IPS DF 4.7 (cell line): ENCODE measurements around the gene TOP3A.
"Not testable (repeated sequence)": the region's sequence is repeated elsewhere in the genome, so short reads cannot be mapped to it uniquely, and the experiment has no call there.

Experiments
- DNase-seq: peaks from one replicate; pipeline ENCODE4 v3.0.0-alpha.2; 2013; ENCODE audit warnings: low spot score; ENCODE audit errors: extremely low read depth

The TOP3A gene

DNA sequence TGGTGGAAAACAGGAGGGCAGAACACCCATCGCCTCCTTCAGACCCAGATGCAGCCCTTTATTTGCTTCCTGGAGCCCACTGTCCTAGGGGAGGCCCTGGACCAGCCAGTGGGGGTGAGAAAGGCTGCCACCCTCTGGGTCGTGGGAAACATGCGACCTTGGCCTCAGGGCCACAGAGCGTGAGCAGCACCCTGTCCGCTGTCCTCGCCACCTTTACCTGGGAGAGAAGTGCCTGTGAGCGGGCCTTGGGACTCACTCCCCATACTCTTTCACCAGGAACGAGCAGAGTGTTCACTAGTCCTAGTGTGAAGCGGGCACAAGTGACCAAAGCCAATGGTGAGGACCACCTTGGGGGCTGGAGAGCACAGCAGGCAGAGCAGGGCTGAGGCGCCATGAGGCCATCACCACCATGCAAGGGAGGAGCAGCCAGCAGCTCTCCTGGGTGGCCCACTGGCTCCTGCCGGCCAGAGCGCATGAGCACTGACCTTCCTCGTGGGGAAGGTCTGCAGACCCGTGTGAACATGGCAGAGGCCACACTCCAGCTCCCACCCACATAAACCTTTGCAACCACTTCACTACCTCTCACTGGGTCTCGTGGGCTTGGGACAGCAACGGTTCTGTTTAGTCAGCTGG is 8.8 kb upstream of the TOP3A start:
- DNase-seq: no peak

DNA sequence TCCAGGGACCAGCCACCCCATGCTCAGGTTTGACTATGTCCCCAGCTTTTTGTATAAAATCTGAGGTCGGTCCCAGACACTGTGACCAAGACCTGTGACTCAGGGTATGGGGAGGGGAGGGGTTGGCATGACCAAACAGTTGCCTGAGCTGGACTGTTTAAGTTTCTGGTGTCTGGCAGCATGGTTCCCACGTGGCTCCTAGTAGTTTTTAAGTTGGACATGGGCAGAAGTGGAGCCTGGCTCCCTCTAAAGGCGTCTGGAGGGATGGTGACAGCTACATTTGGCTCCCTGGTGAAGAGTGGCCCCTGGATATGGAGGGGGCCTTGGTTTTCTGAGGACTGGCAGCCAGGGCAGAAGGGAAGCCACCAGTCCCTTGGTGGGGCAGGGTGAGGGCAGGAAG is 8.2 kb upstream of the TOP3A start:
- DNase-seq: no peak

DNA sequence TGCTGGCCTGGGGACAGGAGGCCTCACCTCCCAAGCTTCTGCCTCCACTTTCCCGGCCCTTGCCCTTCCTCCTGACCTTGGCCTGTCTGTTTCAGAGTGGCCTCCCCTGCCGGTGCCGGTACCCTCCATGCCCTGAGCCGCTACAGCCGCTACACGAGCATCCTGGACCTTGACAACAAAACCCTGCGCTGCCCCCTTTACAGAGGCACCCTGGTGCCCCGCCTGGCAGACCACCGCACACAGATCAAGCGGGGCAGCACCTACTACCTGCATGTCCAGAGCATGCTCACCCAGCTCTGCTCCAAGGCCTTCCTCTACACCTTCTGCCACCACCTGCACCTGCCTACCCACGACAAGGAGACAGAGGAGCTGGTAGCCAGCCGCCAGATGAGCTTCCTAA is 7.7 kb upstream of the TOP3A start:
- no peak for DNase-seq

DNA sequence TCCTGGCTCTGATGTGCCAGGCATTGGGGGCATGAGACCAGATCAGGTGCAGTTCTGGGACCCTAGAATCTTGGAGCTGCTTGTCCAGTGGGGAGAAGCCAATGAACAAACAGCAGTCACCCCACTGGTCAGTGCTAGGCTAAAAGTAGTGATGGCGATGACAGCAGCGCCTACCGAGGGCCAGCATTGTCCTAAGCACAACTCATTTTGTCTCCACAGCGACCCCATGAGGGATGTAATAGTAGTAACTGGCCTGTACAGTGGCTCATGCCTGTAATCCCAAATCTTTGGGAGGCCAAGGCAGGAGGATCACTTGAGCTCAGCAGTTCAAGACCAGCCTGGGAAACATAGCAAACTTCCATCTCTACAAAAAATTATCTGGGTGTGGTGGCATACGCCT is 6.5 kb upstream of the TOP3A start:
- DNase-seq: no peak

DNA sequence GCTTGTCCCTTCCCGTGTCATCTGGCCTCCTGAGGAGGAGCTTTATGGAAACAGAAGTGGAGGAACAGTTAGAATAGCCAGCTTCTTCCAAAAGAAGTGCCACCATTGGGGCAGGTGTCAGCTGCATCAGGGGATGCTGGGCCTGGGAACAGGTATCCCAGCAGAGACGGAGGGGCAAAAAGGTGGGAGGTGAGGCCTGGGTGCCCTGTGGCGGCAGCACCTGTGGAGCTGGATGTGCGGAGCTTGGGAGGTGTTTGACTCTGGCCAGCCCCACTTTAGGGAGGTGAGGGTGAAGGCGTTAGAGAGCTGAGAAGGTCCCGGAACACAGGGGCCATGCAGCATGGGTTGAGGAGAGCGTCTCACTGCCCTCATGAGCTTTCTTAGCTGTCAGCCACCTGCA is 5.5 kb upstream of the TOP3A start:
- no peak for DNase-seq

DNA sequence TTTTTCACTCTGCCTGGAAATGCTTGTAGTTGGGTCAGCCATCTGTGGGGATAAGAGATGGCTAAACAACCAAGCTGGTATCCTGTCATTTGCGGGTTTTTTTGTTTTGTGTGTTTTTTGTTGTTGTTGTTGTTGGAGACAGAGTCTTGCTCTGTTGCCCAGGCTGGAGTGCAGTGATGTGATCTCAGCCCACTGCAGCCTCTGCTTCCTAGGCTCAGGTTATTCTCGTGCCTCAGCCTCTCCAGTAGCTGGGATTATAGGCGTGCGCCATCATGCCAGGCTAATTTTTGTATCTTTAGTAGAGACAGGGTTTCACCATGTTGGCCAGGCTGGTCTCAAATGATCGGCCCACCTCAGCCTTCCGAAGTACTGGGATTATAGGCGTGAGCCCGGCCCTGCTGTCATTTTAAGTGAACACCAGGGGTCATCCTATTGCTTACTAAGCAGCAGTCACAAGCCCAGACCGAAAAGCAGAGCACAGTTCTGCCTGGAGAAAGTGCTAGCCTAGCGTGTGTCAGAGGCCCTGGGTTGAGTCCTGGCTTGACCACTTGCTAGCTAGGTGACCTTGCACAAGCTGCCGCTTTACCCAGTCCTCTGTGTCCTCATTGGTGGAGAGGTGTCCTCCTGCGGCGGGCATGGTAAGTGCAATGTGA is 4.9 kb upstream of the TOP3A start:
- no peak for DNase-seq

DNA sequence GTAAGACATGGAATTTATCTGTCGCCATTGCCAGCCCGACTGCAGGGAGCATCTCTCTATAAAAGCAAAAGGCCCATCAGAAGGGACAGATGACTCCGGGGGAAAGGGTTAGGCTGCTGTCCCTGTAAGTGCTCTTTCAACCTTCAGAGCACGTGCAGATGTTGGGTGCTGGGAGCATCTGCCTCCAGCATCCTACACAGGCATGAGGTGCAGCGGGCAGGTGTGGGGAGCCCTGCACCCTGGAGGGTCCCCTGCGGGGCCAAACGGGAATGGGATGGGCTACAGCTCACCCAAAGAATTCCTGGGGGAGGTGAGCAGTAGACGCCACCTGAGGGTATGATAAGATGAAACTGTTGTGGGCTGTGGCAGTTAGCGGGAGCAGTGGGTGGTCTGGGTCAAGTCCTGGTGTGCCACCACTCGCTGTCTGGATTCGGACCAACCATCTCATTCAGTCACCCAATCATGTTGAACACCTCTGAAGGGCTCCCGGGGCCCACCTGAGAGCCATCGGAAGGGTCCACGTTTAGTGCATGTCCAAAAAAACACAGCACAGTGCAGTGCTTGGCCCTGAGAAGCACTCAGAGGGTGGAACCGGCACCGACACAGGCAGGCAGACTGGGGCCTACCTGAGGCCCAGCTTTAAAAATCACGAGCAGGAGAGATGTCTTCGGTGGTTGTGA is 4.1 kb upstream of the TOP3A start:
- DNase-seq: no peak

DNA sequence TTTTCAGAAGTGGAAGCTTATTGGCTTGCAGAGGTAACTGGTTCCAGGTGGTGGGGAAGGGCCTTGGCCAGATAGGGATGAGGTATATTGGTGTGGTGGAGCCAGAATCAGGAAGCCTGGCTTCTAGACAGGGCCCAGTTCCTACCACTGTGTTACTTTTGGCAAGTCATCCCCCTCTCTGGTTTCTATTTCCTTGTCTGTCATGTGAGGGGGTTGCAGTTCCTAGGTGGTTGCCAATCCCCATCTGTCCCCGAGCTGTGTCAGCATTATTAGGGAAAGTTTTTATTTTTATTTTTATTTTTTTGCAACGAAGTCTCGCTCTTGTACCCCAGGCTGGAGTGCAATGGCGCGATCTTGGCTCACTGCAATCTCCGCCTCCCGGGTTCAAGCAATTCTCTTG is 3.3 kb upstream of the TOP3A start:
- no peak for DNase-seq

DNA sequence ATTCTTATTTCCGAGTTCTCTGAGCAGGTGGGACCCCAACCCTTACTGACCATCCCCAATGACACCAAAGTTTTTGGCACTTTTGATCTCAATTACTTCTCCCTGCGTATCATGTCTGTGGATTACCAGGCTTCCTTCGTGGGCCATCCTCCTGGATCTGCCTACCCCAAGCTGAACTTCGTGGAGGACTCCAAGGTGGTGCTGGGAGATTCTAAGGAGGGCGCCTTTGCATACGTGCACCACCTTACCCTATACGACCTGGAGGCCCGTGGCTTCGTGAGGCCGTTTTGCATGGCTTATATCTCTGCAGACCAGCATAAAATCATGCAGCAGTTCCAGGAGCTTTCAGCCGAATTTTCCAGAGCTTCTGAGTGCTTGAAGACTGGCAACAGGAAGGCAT is 1.2 kb upstream of the TOP3A start:
- no peak for DNase-seq

DNA sequence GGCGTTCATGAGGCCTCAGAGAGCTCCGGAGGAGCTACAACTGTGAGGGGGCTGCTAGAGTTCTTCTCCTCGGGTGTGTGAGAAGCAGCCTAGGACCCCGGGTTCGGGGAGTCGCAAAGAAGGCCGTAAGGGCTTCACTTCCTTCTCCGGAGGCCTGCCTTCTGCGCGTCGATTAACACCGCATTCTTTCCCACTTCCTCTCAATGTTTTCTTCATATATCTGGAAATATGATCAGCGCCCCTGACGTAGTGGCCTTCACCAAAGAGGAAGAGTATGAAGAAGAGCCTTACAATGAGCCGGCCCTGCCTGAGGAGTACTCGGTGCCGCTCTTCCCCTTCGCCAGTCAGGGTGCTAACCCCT is 748 bp upstream of the TOP3A start:
- no peak for DNase-seq

DNA sequence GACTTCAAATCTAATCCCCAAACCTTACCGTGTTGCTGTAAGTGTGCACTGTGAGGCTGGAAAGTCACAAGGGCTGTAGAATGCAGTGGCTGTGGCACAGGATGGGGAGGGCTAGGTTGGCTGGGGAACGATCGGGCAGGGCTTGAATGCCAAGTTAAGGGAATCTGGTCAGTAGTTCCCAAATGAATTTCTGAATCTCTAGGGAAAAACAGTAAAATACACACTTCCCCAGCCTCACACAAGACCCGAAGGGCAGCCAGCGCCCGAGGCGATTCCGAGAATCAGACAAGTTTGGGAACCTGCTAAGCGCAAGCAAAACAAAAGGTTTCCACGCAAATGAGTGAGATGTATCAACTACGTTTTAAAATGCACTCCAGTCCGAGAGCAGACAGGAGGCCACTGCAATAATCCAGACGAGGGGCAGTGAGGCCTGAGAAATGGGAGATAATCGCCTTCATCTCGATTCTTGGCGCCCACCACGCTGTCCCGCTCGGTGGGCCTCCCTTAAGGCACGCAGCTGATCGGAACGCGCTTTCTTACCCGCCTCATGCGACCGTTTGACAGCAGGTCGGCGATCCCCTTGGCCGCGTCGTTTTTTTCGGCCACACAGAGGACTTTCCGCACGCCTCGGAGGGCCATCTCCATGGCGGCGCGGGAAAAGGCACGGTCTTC is 599 bp downstream of the TOP3A start:
- no peak for DNase-seq

DNA sequence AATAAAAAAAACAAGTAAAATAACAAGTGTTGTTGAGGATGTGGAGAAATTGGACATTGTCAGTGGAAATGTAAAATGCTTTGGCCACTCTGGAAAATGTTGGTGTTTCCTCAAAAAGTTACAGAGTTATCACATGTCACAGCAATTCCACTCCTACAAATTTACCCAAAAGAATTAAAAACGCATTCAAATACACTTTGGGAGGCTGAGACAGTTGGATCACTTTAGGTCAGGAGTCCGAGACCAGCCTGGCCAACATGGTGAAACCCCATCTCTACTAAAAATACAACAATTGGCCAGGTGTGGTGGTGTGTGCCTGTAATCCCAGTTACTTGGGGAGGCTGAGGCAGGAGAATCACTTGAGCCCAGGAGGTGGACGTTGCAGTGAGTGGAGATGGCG is 5.6 kb downstream of the TOP3A start:
- DNase-seq: no peak

DNA sequence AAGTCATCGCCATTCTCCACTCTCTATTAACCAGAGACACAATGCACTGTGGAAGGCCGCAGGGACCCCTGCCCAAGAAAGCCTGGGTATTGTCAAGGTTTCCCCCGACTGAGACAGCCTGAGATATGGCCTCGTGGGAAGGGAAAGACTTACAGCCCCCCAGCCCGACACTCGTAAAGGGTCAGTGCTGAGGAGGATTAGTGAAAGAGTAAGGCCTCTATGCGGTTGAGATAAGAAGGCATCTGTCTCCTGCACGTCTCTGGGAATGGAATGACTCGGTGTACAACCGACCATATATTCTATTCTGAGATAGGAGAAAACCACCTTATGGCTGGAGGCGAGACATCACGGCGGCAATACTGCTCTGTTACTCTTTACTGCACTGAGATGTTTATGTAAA is 11.6 kb downstream of the TOP3A start:
- not testable (repeated sequence) for DNase-seq

DNA sequence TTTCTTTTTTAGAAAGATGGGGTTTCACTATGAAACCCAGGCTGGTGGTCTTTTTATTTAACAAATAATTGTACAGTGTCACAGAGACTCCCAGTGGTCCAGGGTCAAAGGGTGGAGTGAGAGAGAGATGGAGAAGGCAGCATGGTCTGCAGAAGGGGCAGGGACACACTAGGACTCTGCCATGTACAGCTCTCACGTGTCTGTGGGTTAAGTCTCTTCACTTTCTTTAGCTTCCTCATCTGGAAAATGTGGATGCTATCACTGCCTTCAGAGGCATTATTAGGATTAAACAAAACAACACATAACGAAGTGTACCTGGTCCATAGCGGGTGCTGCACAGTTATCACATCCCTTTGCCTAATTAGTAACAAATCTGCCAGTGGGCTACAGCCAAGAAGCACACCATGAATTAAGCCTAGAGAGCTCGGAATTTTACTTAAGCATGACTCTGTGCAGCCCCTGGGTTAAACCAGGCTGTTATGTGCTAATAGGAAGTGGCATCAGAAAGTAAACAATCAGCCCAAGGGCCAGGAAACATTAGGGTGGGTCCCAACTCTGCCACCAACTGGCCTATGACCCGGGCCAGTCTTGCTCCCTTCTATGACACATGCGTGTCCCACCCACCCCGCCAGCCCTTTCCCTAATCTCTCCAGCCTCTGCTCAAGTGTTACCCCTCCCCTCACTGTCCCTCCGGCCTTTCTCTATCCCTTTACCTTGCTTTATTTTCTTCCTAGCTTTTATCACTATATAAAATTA is 13.9 kb downstream of the TOP3A start:
- no peak for DNase-seq

DNA sequence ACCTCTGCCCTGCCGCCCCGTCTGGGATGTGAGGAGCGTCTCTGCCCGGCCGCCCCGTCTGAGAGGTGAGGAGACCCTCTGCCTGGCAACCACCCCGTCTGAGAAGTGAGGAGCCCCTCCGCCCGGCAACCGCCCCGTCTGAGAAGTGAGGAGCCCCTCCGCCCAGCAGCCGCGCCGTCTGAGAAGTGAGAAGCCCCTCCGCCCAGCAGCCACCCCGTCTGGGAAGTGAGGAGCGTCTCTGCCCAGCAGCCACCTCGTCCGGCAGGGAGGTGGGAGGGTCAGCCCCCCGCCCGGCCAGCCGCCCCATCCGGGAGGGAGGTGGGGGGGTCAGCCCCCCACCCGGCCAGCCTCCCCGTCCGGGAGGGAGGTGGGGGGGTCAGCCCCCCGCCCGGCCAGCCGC is 16.7 kb downstream of the TOP3A start:
- not testable (repeated sequence) for DNase-seq

DNA sequence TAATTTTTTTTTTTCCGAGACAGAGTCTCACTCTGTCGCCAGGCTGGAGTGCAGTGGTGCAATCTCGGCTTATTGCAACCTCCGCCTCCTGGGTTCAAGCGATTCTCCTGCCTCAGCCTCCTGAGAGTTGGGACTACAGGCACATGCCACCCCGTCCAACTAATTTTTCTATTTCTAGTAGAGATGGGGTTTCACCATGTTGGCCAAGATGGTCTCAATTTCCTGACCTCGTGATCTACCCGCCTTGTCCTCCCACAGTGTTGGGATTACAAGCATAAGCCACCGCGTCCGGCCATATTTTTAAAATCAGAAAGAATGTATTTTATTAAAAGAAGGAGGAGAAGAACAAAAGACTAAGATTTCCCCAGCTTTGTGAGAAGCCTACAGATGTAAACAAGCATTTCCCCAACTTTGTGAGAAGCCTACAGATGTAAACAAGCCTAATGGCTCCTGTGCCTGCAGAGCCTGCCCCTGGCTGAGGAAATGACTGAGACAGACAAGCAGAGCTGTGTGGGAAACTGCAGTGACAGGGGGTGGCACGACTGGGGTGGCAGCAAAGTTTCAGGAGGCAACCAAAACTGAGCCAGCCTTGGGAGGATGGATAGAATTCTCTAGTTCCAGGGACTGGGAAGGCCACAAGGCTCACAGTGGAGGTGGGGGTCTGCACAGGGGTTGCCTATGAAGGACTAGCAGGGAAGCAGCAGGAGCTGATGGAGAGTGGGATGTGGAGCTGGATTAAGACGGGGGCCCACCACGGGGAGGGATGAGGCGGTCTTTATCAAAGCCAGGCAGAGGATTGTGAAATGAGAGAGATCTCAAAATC is 22.9 kb downstream of the TOP3A start:
- no peak for DNase-seq

DNA sequence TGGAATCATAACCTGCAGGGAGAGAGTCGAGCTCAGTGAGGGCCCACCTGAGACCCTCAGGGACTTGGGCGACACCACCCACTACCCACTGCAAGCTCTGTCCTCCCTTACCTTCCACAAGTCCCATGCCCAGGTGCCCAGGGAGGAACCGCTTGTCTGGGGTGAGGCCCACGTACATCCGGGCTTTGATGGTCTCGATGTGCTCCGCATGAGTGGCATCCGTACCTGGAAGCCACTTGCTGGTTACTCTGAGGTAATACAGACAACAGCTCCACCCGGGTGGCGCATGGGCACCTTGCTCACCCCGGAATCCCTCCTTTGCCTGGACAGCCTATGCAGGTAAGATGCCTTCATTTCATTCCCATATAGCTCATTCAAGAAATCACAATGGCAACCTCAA is 29.5 kb downstream of the TOP3A start:
- DNase-seq: no peak

DNA sequence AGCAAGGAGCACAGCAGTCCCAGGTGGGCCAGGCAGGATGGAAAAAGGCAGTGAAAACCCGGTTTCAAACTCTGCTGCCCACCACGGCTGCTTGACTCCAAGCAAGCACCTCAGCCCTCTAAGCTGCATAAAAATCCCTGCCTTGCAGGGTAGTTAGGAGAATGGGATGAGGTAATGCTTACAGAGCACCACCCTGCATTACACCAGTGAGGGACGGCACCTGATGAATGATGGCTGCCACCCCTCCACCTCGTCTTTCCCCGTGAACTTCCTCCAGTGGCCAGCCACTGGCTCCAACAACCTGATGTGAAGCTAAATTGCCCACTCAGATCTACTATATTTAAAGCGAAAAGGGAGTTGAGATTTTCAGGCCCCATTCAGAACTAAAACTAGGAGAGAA is 33.0 kb downstream of the TOP3A start:
- no peak for DNase-seq

DNA sequence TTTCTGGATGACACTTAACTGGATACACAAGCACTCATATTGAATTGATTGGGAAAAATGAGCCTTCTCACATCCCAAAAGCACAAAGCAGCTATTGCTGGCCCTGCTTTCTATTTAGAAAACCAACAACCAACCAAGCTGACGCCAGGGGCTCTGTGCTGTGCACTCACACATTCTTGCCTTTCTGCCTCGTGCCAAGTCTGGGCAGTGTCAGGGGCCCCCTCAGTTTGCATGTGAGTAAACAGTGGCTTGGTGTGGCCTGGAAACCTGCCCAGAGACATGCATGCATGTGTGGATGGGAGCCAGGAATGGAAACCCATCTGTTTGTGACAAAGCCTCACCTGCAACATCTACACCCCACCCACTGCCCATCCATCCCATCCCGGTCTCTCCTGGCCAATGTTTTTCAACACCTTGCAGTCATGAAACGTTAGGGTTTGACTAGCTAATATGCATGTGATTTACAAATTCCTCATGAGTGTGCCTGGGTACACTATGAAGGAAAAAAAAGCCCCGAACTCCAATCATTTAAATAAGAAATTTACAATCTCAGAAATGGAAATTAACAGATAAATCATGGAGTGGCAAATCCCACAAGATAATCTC is 33.9 kb downstream of the TOP3A start:
- DNase-seq: no peak

DNA sequence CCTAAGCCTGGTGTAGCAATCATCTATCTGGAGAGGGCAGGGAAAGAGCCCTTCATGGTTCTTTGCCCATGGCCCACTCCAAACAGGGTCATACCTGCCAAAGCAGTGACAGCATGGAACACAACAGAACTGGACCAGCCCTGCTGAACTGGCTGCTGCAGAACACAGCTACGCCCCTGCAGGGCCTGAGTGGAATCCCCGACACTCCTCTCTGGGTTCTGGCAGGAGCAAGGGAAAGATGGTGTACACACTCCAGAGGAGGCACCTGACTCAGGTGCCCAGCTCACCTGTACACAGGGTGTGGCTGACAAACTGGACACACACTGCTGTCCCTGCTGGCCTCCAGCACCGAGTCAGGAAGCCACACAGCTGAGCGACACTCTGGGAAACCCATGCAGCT is 34.5 kb downstream of the TOP3A start:
- DNase-seq: no peak

DNA sequence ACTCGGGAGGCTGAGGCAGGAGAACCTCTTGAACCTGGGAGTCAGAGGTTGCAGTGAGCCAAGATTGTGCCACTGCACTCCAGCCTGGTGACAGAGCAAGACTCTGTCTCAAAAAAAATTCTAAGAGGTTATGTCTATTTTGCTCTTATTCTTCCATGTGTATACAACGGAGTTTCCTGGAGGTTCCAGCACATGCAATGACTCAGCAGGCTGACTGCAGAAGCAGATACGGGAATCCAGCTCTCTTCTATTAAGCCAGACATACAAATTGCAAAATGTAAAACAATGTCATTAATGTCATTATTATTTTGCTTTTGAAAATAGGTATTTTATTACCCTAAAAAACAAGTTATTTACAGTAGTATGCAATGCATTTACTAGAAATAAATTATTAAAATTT is 35.9 kb downstream of the TOP3A start:
- DNase-seq: no peak
